OCI-M1 (cell line): ENCODE measurements around the gene PDE4A.

Experiments used
- DNase-seq: peaks from one replicate; lab custom pipeline; 2025; lab: John Stamatoyannopoulos, UW

PDE4A gene

GRCh38 chr19:10510301-10510802, 90.0 kb downstream of the PDE4A start:
- DNase-seq, result peak; percentile 77

DNA sequence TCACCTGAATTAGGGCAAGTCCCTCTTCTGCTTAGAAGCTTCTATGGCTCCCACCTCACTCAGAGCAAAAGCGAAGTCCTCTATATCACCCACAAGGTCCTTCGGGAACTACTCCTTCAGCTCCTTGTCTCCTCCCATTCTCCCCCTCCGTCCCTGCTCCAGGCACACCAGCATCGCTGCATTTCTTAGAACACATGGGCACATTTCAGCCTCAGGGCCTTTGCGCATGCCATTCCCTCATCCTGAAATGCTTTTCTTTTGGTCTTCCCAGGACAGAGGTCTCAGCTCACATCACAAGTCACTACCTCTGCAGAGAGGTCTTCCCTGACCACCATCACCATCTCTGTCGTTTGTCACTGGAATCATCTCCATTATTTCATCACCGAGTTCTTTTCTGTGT, 92.9 kb downstream of the PDE4A start:
- DNase-seq, result no peak

- no peak for DNase-seq
These were observed 94.1 kb downstream of the PDE4A start for GRCh38 chr19:10514211-10515145.

GRCh38 chr19:10516064-10516385, 95.7 kb downstream of the PDE4A start:
- no peak for DNase-seq

- DNase-seq, result no peak
These were observed 96.4 kb downstream of the PDE4A start for GRCh38 chr19:10516671-10517286.

GRCh38 chr19:10517361-10517759, 97.0 kb downstream of the PDE4A start, which contains the start of gene S1PR5:
TSS of gene S1PR5 (minus strand) at chr19:10517447. CDS start at chr19:10515011, 2,436 bp downstream.
- no peak for DNase-seq

DNA sequence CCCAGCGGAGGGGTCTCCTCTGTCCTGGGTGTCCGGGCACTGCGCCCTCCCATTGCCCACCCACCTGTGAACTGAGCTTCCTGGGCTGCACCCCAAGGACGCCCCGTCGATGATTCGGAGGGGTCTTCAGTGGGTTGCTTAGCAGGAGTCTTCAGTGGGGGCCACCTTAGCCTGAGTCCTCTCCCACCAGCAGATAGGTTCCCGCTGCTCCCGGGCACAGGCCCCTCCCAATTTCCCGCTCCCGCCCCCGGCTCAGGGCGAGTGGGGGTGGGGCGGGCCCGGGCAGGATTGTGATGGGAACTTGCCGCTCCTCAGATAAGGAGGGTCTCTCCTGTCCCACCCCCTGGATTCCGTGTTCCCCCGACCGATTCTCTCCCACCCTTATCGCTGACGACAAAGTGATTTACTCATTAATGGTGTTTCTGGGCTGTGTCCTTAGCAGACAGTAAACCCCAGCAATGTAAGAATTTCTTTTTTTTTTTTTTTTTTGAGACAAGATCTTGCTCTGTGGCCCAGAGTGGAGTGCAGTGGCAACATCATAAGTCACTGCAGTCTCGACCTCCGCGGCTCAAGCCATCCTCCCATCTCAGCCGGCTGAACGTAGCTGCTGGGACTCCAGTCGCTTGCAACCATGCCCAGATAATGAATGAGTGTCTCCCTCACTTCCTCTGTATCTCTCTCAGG, 97.6 kb downstream of the PDE4A start:
- peak; percentile 90 for DNase-seq

- no peak for DNase-seq
These were observed 98.4 kb downstream of the PDE4A start for GRCh38 chr19:10518444-10519361.
